Activated T-helper 1 cell treated with Interleukin-2 at 50 U/mL for 16 hours (primary cell): Measurements from ENCODE around the gene GID8.

Source experiments
- DNase-seq: peaks from one replicate; pipeline ENCODE4 v3.0.0-alpha.2; 2020; ENCODE audit warnings: low read depth

The GID8 gene

DNA sequence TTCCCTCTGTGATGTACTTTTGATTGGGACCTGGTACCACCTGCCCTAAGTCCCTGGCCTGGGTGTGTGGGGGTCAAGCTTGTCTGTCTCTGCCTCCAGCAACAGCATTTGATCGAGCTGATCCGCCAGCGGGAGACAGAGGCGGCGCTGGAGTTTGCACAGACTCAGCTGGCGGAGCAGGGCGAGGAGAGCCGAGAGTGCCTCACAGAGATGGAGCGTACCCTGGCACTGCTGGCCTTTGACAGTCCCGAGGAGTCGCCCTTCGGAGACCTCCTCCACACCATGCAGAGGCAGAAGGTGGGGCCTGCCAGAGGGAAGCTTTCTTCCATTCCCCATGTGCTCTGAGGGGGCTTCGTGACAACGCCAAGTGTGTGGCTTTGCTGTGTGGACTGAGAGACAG lies 5.4 kb downstream of the GID8 start:
- DNase-seq = no peak

DNA sequence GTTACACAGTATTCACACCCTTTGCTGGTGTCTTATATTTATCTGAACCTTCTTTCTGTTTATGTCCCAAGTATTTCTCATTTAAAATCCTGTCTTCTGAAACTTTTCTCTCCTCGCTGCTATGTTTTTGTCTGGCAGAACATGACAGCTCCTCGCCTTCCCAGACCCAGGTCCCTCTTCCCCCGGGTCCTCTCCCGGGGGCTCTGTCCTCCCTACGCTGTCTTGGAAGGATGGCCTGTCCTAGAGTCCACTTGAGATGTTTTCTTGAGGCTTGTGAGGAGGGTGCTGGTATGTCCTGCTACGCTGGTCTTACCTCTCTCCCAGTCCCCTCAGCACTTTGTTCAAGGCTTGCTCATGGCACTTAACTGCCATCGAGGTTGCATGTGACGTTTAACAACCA lies 6.2 kb downstream of the GID8 start:
- no peak for DNase-seq

- DNase-seq = no peak
Observed at GRCh38 chr20:62944746-62945145, 6.8 kb downstream of the GID8 start.

GRCh38 chr20:62945771-62946339 lies 7.9 kb downstream of the GID8 start:
- no peak for DNase-seq

GRCh38 chr20:62946918-62947317 lies 9.0 kb downstream of the GID8 start:
- DNase-seq = no peak

DNA sequence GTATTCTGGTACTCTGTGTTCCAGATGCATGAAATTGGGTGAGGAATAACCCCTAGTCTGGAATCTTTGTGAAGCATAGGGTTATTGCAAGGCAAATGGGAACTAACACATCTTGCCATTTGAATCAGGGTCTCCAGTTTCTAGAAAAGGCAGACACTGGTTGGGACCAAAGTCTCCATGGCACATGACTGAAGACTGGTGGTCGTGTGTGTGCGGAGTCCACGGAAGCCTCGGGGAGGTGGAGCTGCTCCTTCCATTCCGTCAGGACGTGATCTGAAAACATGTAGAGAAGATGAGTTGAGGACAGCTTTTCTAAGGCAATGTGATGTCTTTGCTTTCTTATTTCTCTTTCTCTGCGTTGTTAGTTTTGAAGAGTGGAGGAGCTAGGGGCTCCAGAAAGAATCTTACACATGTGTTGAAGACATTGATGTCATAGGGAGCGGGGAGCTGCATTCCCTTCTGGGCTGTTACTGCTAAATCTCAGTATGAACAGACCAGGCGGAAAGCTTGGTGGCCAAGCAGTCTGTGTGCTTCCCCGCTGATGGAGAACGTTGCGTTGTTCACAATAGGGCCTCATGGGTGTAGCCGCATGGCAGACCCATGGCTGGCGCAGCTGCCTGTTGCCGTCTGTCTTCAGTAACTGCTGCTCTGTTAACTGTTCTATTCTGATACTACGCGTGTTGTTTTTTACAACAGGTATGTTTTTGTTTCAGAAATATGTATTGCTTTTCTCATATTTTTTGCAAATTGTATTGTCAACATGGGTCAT lies 9.8 kb downstream of the GID8 start:
- no peak for DNase-seq

- no peak for DNase-seq
Observed at GRCh38 chr20:62949153-62949821, 11.3 kb downstream of the GID8 start.

DNA sequence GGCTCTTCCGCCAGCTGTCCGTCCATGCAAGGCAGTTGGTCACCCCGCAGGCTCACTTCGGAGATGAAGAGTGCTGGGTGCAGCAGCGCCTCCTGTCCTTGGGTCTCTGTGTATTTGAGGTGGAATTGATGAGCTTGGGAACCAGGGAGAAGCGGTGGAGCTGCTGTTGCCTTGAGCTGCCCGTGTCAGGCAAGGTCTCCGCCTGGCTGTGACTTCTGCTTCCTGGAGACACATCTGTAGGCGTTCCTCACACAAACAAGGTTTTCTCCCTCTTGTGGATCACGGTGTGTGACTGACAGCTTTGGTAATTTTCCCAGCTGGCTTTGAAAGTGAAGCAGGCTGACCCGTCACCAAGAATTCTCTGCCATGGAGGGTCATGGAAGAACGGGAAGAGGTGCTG lies 12.0 kb downstream of the GID8 start:
- no peak for DNase-seq

- no peak for DNase-seq
Observed at GRCh38 chr20:62950741-62951140, 12.8 kb downstream of the GID8 start.

DNA sequence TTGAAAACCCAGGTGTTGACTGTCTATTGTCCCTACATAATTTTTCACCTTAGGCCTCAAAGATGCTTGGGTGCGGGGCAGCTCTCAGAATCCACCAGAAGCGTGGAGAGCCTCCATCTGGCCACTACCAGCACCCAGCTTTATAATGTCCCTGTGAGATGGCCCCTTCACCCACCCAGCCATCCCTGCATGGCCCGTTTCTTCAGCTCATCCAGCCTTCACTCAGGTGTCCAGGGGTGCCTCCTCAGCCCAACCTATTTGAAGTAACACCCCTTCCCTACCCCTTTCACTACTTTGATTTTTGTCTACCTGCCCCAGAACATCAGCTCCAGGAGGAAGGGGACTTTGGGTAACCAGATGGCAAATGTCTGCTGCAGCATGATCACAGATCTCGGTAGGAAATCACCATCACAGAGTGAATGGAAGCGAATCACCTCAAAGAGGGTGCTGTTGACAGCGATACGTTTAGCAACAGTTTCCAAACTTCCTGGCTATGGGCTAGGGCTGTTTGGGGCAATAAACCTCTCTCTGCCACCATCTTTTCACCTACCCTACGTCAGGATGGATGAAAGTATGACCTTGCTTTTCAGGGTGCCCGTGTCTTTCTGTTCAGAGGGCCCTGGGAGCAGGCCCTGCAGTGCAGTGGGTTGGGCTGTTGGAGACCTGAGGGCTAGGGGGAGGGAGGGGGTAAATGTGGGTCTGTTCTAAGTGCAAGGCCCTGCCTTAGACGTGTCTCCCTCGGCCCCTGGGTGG lies 13.4 kb downstream of the GID8 start:
- no peak for DNase-seq

- DNase-seq = no peak
Observed at GRCh38 chr20:62951896-62952372, 14.0 kb downstream of the GID8 start.

- DNase-seq = no peak
Observed at GRCh38 chr20:62952373-62952967, 14.5 kb downstream of the GID8 start, which contains the start of gene SLC17A9. Gene SLC17A9, plus strand, starts transcription at chr20:62952709. Its CDS starts 122 bp downstream, at chr20:62952831.

DNA sequence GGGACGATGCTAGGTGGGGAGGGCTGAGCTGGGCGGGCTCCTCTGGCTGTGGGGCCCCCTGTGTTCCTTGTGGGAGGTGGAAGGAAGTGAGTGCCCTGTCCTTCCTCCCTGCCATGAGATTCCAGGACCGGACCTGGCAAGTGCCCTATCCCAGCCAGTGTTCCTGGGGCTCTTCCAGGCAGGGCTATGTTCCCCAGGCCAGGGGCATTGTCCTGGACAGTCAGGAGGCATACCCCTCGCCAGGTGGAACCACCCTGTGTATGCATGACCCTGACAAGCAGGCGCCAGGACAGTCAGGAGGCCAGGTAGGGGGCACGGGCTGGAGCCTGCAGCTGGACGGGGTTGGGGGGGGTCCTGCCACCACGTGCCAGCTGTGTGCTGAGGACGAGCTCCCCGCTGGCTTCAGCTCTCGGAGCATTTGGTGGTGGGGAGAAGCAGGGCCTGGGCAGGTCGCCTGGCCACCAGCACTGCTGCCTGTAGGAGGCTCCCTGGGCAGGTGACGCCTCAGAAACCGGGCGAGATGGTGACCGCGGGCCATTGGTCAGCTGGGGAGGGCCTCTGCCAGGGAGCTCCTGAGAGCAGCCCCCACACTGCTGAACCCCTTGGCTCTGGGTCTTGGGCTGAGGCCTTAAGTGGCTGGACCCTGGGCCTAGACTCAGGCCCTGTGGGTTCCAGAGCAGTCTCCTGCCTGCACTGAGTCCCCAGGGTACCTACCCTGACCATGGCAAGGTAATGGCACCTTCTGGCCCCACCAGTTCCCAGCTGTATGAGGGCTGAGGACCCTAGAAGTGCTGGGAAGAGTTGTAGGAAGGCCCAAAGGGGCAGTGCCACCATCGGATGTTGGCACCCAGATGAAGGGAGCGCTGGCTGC lies 15.3 kb downstream of the GID8 start:
- no peak for DNase-seq

DNA sequence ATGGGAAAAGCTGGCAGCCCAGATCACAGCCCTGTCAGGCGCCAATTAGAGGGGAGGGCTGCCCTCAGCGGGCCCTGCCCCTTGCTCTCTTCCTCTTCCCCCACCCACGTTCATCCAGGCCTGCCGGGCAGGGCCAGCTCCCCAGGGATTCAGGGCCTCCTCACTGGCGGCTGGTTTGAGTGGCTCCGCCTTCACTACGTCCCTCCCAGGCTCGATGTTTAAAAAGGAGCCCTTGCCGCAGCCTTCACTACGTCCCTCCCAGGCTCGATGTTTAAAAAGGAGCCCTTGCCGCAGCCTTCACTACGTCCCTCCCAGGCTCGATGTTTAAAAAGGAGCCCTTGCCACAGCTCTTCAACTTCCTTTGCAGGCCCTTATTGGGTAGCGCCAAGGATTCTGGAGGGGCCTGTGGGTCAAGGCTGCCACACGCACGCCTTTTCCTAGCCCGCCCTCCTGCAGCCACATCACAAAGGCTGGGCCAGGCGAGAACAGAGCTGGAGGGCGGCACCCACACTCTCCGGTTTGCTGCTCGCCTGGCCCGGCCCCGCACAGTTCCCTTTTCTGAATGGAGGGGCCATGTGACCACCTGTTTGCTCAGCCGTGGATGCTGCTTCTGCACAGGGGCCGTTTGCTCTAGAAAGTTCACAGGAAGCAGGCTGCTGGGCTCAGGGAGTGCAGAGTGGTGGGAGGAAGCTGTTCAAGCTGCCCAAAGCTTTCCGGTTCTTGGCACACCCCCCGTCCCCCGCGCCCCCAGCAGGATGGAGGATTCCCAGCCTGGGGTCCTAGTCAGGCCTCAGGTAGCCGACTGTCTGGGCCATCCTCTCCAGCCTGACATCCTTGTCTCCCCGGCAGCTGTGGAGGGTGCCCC lies 16.1 kb downstream of the GID8 start:
- DNase-seq = peak; percentile 55

DNA sequence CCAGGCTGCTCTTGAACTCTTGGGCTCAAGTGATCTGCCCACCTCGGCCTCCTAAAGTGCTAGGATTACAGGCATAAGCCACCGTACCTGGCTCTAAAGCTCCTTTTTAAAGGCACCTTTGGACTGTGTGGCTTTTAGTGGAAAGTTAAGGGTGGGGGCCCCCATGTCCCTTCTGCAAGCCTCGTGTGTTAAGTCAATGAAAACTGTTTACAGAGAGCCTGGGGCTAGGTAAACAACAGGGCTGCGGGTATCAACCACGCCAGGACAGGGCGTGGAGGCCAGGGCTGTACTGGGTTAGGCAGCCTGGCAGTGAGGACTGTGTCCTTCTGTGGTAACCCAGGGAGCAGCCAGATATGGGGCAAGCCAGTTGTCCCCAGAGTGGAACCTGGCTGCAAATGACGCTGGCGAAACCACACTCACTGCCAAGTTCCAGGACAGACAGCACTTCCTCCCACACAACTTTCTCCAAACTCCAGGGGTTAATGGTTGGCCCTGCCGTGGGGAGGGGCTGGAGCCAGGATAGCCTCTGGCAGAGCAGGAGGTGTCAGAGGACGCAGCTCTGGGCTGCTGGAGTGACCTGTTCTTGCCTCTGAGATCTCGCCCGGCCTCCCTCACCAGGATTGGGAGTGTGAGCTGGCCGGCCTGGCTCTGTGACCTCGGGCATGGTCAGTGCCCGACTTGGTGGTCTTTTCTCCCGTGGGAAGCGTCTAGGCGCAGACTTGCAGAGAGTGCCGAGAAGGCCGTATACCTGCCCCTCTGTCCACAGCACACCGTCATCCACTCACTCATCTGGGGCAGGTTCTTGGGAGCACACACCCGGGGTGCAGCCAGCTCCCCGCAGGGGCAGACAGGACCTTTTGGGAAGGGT lies 17.8 kb downstream of the GID8 start:
- no peak for DNase-seq

- no peak for DNase-seq
Observed at GRCh38 chr20:62956387-62957135, 18.6 kb downstream of the GID8 start.

DNA sequence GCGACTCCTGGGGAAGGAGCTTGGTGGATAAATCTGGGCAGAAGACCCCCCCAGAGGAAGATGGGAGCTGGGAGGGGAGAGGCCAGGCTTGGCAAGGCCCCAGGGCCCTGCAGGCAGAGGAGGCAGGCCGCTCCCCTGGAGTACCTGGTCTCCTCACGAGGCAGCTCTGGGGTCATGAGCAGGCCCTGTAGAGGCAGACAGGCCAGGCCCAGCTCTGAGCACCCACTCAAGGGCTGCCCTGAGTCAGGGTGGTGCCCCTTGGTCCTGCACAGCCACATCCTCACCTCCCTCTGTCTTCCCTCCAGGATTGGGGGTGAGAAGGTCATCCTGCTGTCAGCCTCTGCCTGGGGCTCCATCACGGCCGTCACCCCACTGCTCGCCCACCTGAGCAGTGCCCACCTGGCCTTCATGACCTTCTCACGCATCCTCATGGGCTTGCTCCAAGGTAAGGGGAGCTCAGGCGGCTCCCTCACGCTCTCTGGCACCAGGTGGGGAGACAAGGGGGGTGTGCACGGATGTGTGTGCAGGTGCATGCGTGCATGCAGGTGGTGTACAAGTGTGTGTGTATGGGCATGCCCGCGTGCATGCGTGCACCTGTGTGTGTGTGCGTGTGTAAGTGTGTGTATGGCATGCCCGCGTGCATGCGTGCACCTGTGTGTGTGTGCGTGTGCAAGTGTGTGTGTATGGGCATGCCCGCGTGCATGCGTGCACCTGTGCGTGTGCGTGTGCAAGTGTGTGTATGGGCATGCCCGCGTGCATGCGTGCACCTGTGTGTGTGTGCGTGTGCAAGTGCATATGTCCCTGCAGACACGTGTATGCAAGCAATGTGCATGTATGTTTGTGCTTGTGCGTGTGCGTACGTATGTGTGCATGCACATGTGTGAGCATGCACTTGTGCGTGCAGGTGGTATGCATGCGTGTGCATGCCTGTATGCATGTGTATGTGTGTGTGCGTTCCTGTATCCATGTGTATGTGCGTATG lies 19.5 kb downstream of the GID8 start:
- DNase-seq = no peak
